Measurements from ENCODE around the gene TSPO. TPM values are rescaled to one million over a fixed set of nuclear protein-coding genes. Genes with fewer than 3 reads are reported as not detected.

Gene TSPO
- total RNA-seq, 1 experiment from 2014 or later = 243 TPM

DNA sequence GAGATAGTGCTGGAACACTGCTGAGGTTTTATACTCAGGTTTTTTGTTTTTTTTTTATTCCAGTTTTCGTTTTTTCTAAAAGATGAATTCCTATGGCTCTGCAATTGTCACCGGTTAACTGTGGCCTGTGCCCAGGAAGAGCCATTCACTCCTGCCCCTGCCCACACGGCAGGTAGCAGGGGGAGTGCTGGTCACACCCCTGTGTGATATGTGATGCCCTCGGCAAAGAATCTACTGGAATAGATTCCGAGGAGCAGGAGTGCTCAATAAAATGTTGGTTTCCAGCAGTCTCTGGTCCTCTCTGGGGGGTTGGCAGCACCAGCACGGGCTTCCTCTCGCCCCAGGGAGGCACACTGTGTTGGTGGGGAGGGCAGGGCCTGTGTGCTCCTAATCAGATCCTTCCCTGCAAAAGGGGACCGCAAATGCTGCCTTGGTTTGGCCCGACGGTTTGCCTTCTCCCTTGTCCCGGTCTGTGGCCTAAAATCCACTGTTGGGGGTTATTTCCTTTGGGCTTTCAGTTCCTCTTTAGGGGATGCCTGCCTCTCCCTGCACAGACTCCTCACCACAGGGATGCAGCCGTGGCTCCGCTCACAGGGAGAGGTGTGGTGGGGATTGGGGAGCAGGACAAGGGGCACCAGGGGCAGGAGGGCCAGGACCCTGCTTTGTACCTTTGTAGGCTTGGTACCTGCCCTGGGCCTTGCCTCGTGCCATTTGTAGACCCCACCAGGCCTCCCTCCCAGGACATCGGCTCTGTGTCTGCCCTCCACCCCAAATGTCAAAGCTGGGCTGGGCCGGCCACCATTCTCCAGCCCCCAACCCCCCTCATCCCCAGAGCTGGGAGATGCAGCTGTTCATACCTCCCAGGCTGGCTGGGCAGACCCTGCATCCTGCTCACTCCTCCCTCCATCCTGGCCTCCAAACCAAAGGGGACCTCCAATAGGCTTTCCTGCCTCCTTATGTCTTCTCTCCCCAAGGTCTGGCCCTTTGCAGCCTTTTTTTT, 21.6 kb upstream of the TSPO start:
- BruUV-seq (replicated peaks) = no TSS peak
- no peaks in the 10 kb centered on the region for H3K9me2 ChIP-seq (ENCODE audit: insufficient read depth)
- H3K4me3 ChIP-seq = no peak overlapping the region
- H3K36me3 ChIP-seq (ENCODE audit: low read depth) = peaks cover 17% of the 10 kb centered on the region; the same call in 1 of the 2 replicates
- CTCF ChIA-PET = interaction anchor here (0.6 to 0.7 kb wide), 2 partner anchors 19 to 216 kb away, joined by 8 to 9 read pairs; no protein-coding TSS in a partner anchor
- POLR2A ChIA-PET (ENCODE audit: unreplicated experiment) = interaction anchor here (0.8 kb wide), 1 partner anchor 92 kb away, joined by 19 read pairs; no protein-coding TSS in a partner anchor
- H3K79me2 ChIP-seq (ENCODE audit: low read depth) = no peaks in the 10 kb centered on the region; the same call in 1 of the 2 replicates
- peak in 1 of 2 experiments; percentile 27 for DNase-seq
- H3K4me2 ChIP-seq = peak overlapping the region; percentile 73
- H3K27me3 ChIP-seq (ENCODE audit: insufficient read depth, low read depth) = no peaks in the 10 kb centered on the region
- intact Hi-C loops (cut with micrococcal nuclease; ENCODE audit: unreplicated experiment) = loop anchor here (5.0 to 10.0 kb wide), 2 partner anchors 135 to 207 kb away; no protein-coding TSS in a partner anchor
- peaks cover 60% of the 10 kb centered on the region for H3F3A ChIP-seq (ENCODE audit: insufficient read depth, low read depth)
- peak overlapping the region; percentile 92 for H3K27ac ChIP-seq
- TF ChIP-seq, protein P1, sequence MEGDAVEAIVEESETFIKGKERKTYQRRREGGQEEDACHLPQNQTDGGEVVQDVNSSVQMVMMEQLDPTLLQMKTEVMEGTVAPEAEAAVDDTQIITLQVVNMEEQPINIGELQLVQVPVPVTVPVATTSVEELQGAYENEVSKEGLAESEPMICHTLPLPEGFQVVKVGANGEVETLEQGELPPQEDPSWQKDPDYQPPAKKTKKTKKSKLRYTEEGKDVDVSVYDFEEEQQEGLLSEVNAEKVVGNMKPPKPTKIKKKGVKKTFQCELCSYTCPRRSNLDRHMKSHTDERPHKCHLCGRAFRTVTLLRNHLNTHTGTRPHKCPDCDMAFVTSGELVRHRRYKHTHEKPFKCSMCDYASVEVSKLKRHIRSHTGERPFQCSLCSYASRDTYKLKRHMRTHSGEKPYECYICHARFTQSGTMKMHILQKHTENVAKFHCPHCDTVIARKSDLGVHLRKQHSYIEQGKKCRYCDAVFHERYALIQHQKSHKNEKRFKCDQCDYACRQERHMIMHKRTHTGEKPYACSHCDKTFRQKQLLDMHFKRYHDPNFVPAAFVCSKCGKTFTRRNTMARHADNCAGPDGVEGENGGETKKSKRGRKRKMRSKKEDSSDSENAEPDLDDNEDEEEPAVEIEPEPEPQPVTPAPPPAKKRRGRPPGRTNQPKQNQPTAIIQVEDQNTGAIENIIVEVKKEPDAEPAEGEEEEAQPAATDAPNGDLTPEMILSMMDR (conservative IDR thresholded peaks at IDR 0.05) = no peak
- no peak for TF ChIP-seq EZH2 (IDR thresholded peaks at IDR 0.05; ENCODE audit: low read depth)
- no peak overlapping the region for H2AFZ ChIP-seq
- no peaks in the 10 kb centered on the region for H3K9me3 ChIP-seq (ENCODE audit: insufficient read depth, low read depth)
- peaks cover 16% of the 10 kb centered on the region; the same call in 1 of the 2 replicates for H4K20me1 ChIP-seq (ENCODE audit: insufficient read depth)
- H3K4me1 ChIP-seq (replicated peaks; ENCODE audit: insufficient read depth) = peaks cover 46% of the 10 kb centered on the region

DNA sequence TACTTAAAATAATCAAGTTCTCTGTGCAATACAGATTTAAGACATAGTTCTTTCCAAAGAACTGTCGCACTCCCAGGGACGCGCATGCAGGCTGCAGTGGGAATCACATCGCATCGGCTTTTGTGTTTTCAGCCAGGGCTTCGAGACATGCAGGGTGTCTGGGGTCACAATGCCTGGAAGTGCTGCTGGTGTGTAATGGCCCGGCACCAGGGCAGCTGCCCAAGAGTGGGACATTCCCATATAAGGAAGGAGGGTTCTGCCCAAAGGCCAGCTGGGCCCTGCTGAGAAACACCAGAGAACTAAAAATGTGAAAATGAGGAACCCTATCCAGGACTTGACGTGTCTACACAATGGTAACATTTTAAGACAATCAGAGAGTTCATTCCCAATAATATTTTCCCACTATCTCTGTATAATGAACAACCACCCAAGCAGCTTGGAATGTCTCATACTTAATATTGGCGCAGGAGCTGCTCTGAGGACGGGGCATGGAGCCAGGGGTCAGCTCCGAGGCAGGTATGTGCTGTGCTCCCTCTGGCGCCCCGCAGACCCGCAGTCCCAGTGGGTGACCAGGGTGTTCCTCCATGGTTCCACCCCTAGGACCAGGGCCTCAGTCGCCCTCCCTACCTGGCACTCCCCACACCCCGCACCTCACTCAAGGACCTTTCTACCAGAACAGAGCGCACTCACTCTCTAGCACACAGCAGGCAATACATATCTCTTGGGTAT, 19.4 kb upstream of the TSPO start:
- Histone ChIP-seq H3K4me3 (no peak overlapping the region), H3K9me2 (ENCODE audit: insufficient read depth) (no peaks in the 10 kb centered on the region), H3K27ac (no peak overlapping the region), H3K27me3 (ENCODE audit: insufficient read depth, low read depth) (no peaks in the 10 kb centered on the region), H3K4me2 (no peak overlapping the region), H3K4me1 (replicated peaks; ENCODE audit: insufficient read depth) (peaks cover 32% of the 10 kb centered on the region), H4K20me1 (ENCODE audit: insufficient read depth) (peaks cover 26% of the 10 kb centered on the region), H3F3A (ENCODE audit: insufficient read depth, low read depth) (peaks cover 46% of the 10 kb centered on the region), H3K36me3 (ENCODE audit: low read depth) (peaks cover 25% of the 10 kb centered on the region), H3K79me2 (ENCODE audit: low read depth) (peaks cover 3% of the 10 kb centered on the region; the same call in 1 of the 2 replicates), H3K9me3 (ENCODE audit: insufficient read depth, low read depth) (no peaks in the 10 kb centered on the region), H2AFZ (no peak overlapping the region)
- BruUV-seq (replicated peaks) = no TSS peak
- intact Hi-C loops (cut with micrococcal nuclease; ENCODE audit: unreplicated experiment) = no loop called here
- DNase-seq = no peak
- POLR2A ChIA-PET (ENCODE audit: unreplicated experiment) = interaction anchor here (0.5 kb wide), 1 partner anchor 15 kb away, joined by 8 read pairs; no protein-coding TSS in a partner anchor
- CTCF ChIA-PET = no interaction called here
- TF ChIP-seq, protein P1 (conservative IDR thresholded peaks at IDR 0.05) = no peak
- TF ChIP-seq EZH2 (IDR thresholded peaks at IDR 0.05; ENCODE audit: low read depth) = no peak

DNA sequence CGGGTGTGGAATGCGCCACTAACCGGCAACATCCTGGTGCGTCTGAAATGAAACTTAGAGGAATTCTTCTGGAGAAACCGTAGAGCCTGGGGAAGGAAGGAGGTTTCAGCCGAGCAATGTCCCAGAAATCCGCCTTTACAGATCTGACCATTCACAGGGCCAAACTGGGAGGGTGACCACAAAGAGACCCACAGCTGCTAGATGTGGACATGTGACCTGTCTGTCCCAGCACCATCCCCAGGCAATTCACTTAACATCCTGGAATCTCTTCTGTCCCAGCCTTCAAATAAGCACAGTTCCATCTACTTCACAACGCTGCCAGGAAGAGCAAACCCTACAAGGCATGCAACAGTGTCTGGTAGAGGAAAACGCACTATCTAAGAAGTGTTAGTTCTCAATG, 18.0 kb upstream of the TSPO start:
- no peak overlapping the region for H2AFZ ChIP-seq
- peaks cover 31% of the 10 kb centered on the region for H4K20me1 ChIP-seq (ENCODE audit: insufficient read depth)
- H3K4me2 ChIP-seq = no peak overlapping the region
- CTCF ChIA-PET = no interaction called here
- H3K27me3 ChIP-seq (ENCODE audit: insufficient read depth, low read depth) = no peaks in the 10 kb centered on the region
- no peak for DNase-seq
- peaks cover 25% of the 10 kb centered on the region for H3K36me3 ChIP-seq (ENCODE audit: low read depth)
- TF ChIP-seq, protein P1 (conservative IDR thresholded peaks at IDR 0.05) = no peak
- no peak for TF ChIP-seq EZH2 (IDR thresholded peaks at IDR 0.05; ENCODE audit: low read depth)
- no peak overlapping the region for H3K27ac ChIP-seq
- no peaks in the 10 kb centered on the region for H3K9me3 ChIP-seq (ENCODE audit: insufficient read depth, low read depth)
- H3F3A ChIP-seq (ENCODE audit: insufficient read depth, low read depth) = peaks cover 42% of the 10 kb centered on the region; the same call in 1 of the 2 replicates
- no peak overlapping the region for H3K4me3 ChIP-seq
- intact Hi-C loops (cut with micrococcal nuclease; ENCODE audit: unreplicated experiment) = no loop called here
- peaks cover 17% of the 10 kb centered on the region for H3K4me1 ChIP-seq (replicated peaks; ENCODE audit: insufficient read depth)
- POLR2A ChIA-PET (ENCODE audit: unreplicated experiment) = no interaction called here
- no TSS peak for BruUV-seq (replicated peaks)
- peaks cover 4% of the 10 kb centered on the region for H3K79me2 ChIP-seq (ENCODE audit: low read depth)
- no peaks in the 10 kb centered on the region for H3K9me2 ChIP-seq (ENCODE audit: insufficient read depth)

Data from PC-9 (cell line).